CD4-positive, alpha-beta memory T cell (primary cell): ENCODE measurements around the gene CIT. TPM values are rescaled to one million over a fixed set of nuclear protein-coding genes. Genes with fewer than 3 reads are reported as not detected.

Experiments used
- CTCF ChIA-PET: fragments of 350-600 bp; sonication (Branson Sonifier 250); formaldehyde crosslinking; loops from one replicate; lab custom pipeline; 2021; ENCODE audit warnings: inconsistent platforms; ENCODE audit not compliant: partially characterized antibody; lab: Charles Lee
- POLR2A ChIA-PET: fragments of 350-600 bp; sonication (Branson Sonifier 250); formaldehyde crosslinking; loops from one replicate; lab custom pipeline; 2021; ENCODE audit not compliant: partially characterized antibody; lab: Charles Lee
- DNase-seq, 5 donors: peaks; one replicate each; pipeline versions ENCODE4 v3.0.0 to v3.0.0-alpha.2; 2020 to 2022; ENCODE audit warnings: mixed read lengths in 1 of 5
- H3K27ac ChIP-seq: one replicate; pipeline ENCODE4 v1.7.0; 2013; ENCODE audit warnings: low read depth, low read length
- H3K27me3 ChIP-seq: 2 replicates; pipeline ENCODE4 v1.7.0; 2013; ENCODE audit warnings: mild to moderate bottlenecking, low read length, moderate library complexity; ENCODE audit not compliant: insufficient read depth
- H3K36me3 ChIP-seq: 2 replicates; pipeline ENCODE4 v1.7.0; 2013; ENCODE audit warnings: mild to moderate bottlenecking, low read length, moderate library complexity; ENCODE audit not compliant: insufficient read depth
- H3K4me1 ChIP-seq: 2 replicates; pipeline ENCODE4 v1.7.0; 2013; ENCODE audit warnings: mild to moderate bottlenecking, low read length, moderate library complexity; ENCODE audit not compliant: insufficient read depth
- H3K4me3 ChIP-seq, 2 donors: one replicate each; pipeline ENCODE4 v1.7.0; 2013; ENCODE audit warnings: low read length in 2 of 2, mild to moderate bottlenecking in 1 of 2
- H3K9me3 ChIP-seq, 2 donors: one replicate each; pipeline ENCODE4 v1.7.0; 2013; ENCODE audit warnings: low read length in 2 of 2, control low read depth in 1 of 2; ENCODE audit not compliant: control insufficient read depth in 1 of 2
- H3K27ac Mint-ChIP-seq, 7 donors: one replicate each; pipeline ENCODE4 v1.8.0; 2020 to 2021; ENCODE audit warnings: mixed read lengths in 7 of 7, mild to moderate bottlenecking in 6 of 7, inconsistent platforms in 3 of 7, moderate library complexity in 3 of 7
- H3K27me3 Mint-ChIP-seq, 2 donors: one replicate each; pipeline ENCODE4 v1.8.0; 2020 to 2021; ENCODE audit warnings: mixed read lengths in 2 of 2
- H3K36me3 Mint-ChIP-seq, 2 donors: one replicate each; pipeline ENCODE4 v1.8.0; 2020 to 2021; ENCODE audit warnings: mixed read lengths in 2 of 2, inconsistent platforms in 1 of 2, mild to moderate bottlenecking in 1 of 2
- H3K4me1 Mint-ChIP-seq, 4 donors: one replicate each; pipeline ENCODE4 v1.8.0; 2020 to 2021; ENCODE audit warnings: mixed read lengths in 4 of 4, mild to moderate bottlenecking in 1 of 4
- H3K4me3 Mint-ChIP-seq, 8 donors: one replicate each; pipeline ENCODE4 v1.8.0; 2020 to 2021; ENCODE audit warnings: mixed read lengths in 8 of 8, mild to moderate bottlenecking in 7 of 8, moderate library complexity in 6 of 8, inconsistent platforms in 3 of 8
- H3K9me3 Mint-ChIP-seq, 8 donors: one replicate each; pipeline ENCODE4 v1.8.0; 2020 to 2021; ENCODE audit warnings: mixed read lengths in 8 of 8, mild to moderate bottlenecking in 5 of 8, inconsistent platforms in 3 of 8, moderate library complexity in 1 of 8
- intact Hi-C: fragments of 100-400 bp; cut with micrococcal nuclease; formaldehyde crosslinking; loops from one replicate; pipeline ENCODE4 v1.15.1; 2023
- polyA plus RNA-seq, 2 donors: library from polyadenylated mRNA; unstranded; fragments of 300-500 nt; fragmentation: Illumina TruSeq; gene quantifications; one replicate each; pipeline ENCODE4 v1.2.3, GENCODE V29; 2021
- total RNA-seq, 2 experiments: library from RNA; stranded (reverse); gene quantifications; one replicate each; pipeline ENCODE4 v1.2.3, GENCODE V29; 2021

CIT gene
- total and polyA plus RNA-seq, 4 experiments from 2014 or later = 1.0 to 3.5 (median 1.6) TPM; not detected in 1

DNA sequence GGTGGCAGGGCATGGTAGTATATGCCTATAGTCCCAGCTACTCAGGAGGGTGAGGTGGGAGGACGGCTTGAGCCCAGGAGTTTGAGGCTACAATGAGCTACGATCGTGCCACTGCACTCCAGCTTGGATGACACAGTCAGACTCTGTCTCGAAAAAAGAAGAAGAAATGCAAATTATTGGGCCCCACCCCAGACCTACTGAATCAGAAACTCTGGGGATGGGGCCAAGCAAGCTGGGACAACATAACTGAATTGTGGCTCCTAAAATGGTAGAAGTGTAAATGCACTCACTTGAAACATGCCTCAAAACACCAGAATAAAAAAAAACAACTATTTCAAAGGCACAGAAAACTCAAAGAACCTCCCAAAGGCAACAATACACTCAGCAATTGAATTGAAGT is 37.0 kb downstream of the CIT start:
- Histone ChIP-seq H3K4me3 (no peak overlapping the region), H3K27ac (no peak overlapping the region), H3K36me3 (no peaks in the 10 kb centered on the region), H3K9me3 (no peaks in the 10 kb centered on the region), H3K27me3 (no peaks in the 10 kb centered on the region), H3K4me1 (no peaks in the 10 kb centered on the region)
- Mint-ChIP-seq H3K9me3 (peaks cover 0 to 10% (median 6%) of the 10 kb centered on the region in 8 donors), H3K27ac (no peak overlapping the region), H3K36me3 (peaks cover 0 to 7% of the 10 kb centered on the region in 2 donors), H3K4me3 (no peak overlapping the region), H3K27me3 (no peaks in the 10 kb centered on the region), H3K4me1 (no peaks in the 10 kb centered on the region)
- ChIA-PET POLR2A (no interaction called here), CTCF (no interaction called here)
- DNase-seq = no peak
- intact Hi-C loops = no loop called here

DNA sequence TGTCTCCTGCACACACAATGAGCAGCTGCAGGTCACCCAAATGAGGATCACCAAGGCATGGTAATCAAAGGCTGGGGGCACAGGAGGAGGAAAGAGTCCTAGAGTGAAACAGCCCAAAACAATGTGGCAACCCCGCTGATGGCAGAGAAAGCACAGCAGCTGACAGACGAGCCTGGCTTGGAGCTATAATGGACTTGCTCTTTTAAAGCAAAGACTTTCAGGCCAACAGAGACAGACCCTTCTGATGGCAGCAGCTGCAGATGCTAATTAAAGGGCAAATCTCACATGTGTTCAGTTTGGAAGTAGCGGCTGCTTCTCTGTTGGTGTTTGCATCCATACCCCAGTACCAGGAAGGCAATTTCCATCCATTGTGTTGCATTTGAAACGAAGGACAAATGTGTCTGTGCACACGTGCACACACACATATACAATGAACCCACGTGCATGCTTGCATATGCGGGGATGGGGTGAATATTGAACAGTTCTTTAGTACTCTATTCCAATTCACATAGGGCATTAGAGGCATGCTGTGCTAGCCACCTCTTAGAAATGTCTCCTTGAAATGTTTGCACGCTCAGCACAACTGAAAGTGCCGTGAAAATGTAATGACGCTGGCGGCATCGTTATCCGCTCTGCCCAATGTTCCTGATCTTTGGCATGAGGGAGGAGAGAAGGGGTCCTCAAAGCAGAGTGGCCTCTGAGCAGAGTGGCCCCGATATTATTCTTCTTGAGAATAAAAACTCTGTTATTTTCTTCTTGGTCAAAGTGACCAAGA is 38.1 kb downstream of the CIT start:
- Mint-ChIP-seq H3K4me3 (no peak overlapping the region), H3K27ac (no peak overlapping the region), H3K27me3 (no peaks in the 10 kb centered on the region), H3K9me3 (peaks cover 0 to 10% (median 6%) of the 10 kb centered on the region in 8 donors), H3K36me3 (peaks cover 0 to 7% of the 10 kb centered on the region in 2 donors), H3K4me1 (no peaks in the 10 kb centered on the region)
- Histone ChIP-seq H3K4me1 (no peaks in the 10 kb centered on the region), H3K36me3 (no peaks in the 10 kb centered on the region), H3K27me3 (no peaks in the 10 kb centered on the region), H3K27ac (no peak overlapping the region), H3K4me3 (no peak overlapping the region), H3K9me3 (no peaks in the 10 kb centered on the region)
- no peak for DNase-seq
- intact Hi-C loops = no loop called here
- CTCF ChIA-PET = no interaction called here
- POLR2A ChIA-PET = no interaction called here

DNA sequence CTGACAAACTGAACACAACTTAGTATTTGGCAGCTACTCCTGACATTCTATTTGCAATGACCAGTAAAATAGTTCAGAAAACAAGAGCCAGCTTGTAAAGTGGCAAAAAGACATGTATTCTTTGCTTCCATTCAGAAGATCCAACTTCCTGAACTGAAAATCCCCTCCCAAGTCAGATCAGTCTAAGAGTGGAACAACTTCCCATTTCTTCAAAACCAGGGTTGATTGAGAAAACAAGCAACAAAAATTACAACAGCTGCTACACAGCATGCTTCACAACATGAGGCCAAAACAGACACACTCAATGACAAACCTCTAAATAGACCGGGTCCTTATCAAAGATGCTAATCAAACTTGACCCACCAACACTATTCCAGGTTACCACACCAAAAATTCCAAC is 40.3 kb downstream of the CIT start:
- Mint-ChIP-seq H3K9me3 (peaks cover 0 to 8% (median 5%) of the 10 kb centered on the region in 8 donors), H3K27me3 (no peaks in the 10 kb centered on the region), H3K4me1 (no peaks in the 10 kb centered on the region), H3K27ac (no peak overlapping the region), H3K4me3 (no peak overlapping the region), H3K36me3 (peaks cover 0 to 5% of the 10 kb centered on the region in 2 donors)
- POLR2A ChIA-PET = no interaction called here
- no peak overlapping the region for H3K4me3 ChIP-seq
- intact Hi-C loops = no loop called here
- no peak overlapping the region for H3K27ac ChIP-seq
- CTCF ChIA-PET = no interaction called here
- no peaks in the 10 kb centered on the region for H3K9me3 ChIP-seq
- no peak for DNase-seq
- no peaks in the 10 kb centered on the region for H3K27me3 ChIP-seq
- no peaks in the 10 kb centered on the region for H3K36me3 ChIP-seq
- no peaks in the 10 kb centered on the region for H3K4me1 ChIP-seq

DNA sequence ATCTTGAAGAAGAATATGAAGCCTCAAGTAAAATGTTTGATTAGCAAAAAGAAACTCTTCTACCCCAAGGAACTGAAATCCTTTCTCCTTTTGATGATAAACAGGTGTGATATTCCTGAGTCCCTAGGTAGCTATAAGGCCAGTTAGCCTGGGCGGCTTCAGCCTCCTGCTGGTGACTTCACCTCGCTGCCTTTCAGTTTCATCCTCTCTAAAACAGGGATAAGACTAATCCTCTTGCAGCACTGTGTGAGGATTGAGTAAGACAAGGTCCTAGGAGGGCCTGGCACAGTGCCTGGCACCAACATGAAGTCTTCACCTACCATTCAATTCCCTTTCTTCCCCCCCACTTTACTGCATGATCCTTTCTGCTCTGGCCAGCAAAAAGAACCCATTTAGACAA is 42.1 kb downstream of the CIT start:
- no peak for DNase-seq
- Mint-ChIP-seq H3K27ac (peak overlapping the region in 1 of 7 donors; percentile 1), H3K27me3 (no peaks in the 10 kb centered on the region), H3K4me1 (no peaks in the 10 kb centered on the region), H3K36me3 (no peaks in the 10 kb centered on the region), H3K9me3 (no peaks in the 10 kb centered on the region), H3K4me3 (no peak overlapping the region)
- Histone ChIP-seq H3K9me3 (no peaks in the 10 kb centered on the region), H3K27me3 (no peaks in the 10 kb centered on the region), H3K4me3 (no peak overlapping the region), H3K4me1 (no peaks in the 10 kb centered on the region), H3K27ac (no peak overlapping the region), H3K36me3 (no peaks in the 10 kb centered on the region)
- ChIA-PET CTCF (no interaction called here), POLR2A (no interaction called here)
- intact Hi-C loops = no loop called here

DNA sequence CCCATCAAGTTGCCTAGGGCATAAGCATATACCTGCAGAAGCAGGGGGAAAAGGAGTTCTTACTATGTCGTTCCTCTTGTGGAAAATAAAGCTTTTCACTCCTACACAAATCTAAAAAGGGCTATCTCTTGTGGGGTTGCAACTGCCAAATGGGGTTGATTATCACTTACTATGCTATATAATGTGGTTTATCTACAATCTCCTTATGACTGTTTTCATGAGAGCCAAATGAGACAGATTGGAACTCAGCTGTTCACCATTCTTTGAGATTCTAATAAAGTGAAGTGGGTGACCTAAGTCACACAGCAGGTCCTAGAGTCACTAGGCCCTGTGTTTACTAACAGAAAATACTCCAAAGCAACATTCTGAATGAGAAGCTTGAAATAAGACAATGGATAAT is 47.7 kb downstream of the CIT start:
- ChIA-PET POLR2A (no interaction called here), CTCF (no interaction called here)
- peaks cover 0 to 3% (median under 1%) of the 10 kb centered on the region in 4 donors for H3K4me1 Mint-ChIP-seq
- H3K27me3 Mint-ChIP-seq = no peaks in the 10 kb centered on the region
- H3K4me3 ChIP-seq = no peak overlapping the region
- no peaks in the 10 kb centered on the region for H3K9me3 ChIP-seq
- no peak overlapping the region for H3K27ac ChIP-seq
- H3K4me3 Mint-ChIP-seq = no peak overlapping the region
- H3K4me1 ChIP-seq = no peaks in the 10 kb centered on the region
- no peaks in the 10 kb centered on the region for H3K27me3 ChIP-seq
- no peak overlapping the region for H3K27ac Mint-ChIP-seq
- peaks cover 0 to 4% (median 0%) of the 10 kb centered on the region in 8 donors for H3K9me3 Mint-ChIP-seq
- no peaks in the 10 kb centered on the region for H3K36me3 ChIP-seq
- no peak for DNase-seq
- H3K36me3 Mint-ChIP-seq = peaks cover 0 to 7% of the 10 kb centered on the region in 2 donors
- intact Hi-C loops = no loop called here

DNA sequence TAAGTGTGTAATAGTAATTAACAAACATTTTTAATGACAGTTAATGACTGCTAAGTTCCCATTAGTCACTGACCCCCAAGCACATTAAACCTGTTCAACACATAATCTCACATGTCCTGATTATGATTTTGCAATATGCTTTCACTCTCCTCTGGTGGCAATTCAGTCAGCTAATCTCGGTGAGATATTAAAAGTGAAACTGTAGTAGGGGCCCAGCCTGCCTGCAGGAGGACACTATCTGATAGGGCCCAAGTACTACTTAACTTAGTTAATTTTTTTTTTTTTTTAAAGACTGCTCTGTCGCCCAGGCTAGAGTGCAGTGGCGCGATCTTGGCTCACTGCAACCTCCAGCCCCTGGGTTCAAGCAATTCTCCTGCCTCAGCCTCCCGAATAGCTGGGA is 48.8 kb downstream of the CIT start:
- Histone ChIP-seq H3K4me3 (no peak overlapping the region), H3K9me3 (no peaks in the 10 kb centered on the region), H3K27me3 (no peaks in the 10 kb centered on the region), H3K36me3 (no peaks in the 10 kb centered on the region), H3K4me1 (no peaks in the 10 kb centered on the region), H3K27ac (no peak overlapping the region)
- CTCF ChIA-PET = no interaction called here
- no peak overlapping the region for H3K4me3 Mint-ChIP-seq
- POLR2A ChIA-PET = no interaction called here
- intact Hi-C loops = no loop called here
- no peaks in the 10 kb centered on the region for H3K27me3 Mint-ChIP-seq
- H3K9me3 Mint-ChIP-seq = peaks cover 0 to 4% (median 0%) of the 10 kb centered on the region in 8 donors
- no peak for DNase-seq
- H3K27ac Mint-ChIP-seq = no peak overlapping the region
- peaks cover 0 to 3% (median under 1%) of the 10 kb centered on the region in 4 donors for H3K4me1 Mint-ChIP-seq
- H3K36me3 Mint-ChIP-seq = peaks cover 0 to 7% of the 10 kb centered on the region in 2 donors

DNA sequence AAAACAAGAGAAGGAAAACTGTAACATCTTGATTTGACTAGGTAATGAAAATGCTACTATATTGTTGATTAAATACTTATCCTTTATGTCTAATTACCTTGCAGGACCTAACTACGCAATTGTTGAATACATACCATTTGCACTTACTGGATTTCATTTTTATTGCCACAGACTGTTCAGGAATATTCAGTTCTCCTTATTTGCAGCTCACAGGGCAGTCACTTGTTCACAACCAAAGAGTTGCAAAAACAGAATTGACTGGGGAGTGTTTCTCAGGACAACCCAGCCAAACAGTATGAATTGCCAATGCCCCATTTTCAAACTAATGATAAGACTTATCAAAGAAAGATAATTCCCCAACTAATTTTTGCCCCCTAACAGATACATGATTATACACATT is 49.4 kb downstream of the CIT start:
- ChIA-PET CTCF (no interaction called here), POLR2A (no interaction called here)
- Histone ChIP-seq H3K36me3 (no peaks in the 10 kb centered on the region), H3K4me3 (no peak overlapping the region), H3K27ac (no peak overlapping the region), H3K4me1 (no peaks in the 10 kb centered on the region), H3K27me3 (no peaks in the 10 kb centered on the region), H3K9me3 (no peaks in the 10 kb centered on the region)
- peaks cover 0 to 7% of the 10 kb centered on the region in 2 donors for H3K36me3 Mint-ChIP-seq
- DNase-seq = no peak
- peaks cover 0 to 3% (median under 1%) of the 10 kb centered on the region in 4 donors for H3K4me1 Mint-ChIP-seq
- H3K27me3 Mint-ChIP-seq = no peaks in the 10 kb centered on the region
- no peak overlapping the region for H3K27ac Mint-ChIP-seq
- intact Hi-C loops = no loop called here
- peaks cover 0 to 4% (median 0%) of the 10 kb centered on the region in 8 donors for H3K9me3 Mint-ChIP-seq
- H3K4me3 Mint-ChIP-seq = no peak overlapping the region
